Parathyroid adenoma (tissue), 2 donors: ENCODE data around the gene MXD1.

Experiments used
- H2AFZ ChIP-seq: fragments of 300-600 bp; sonication (generic); one replicate; pipeline ENCODE4 v1.7.0; 2017; ENCODE audit warnings: antibody characterized with exemption, mild to moderate bottlenecking
- H3K27ac ChIP-seq: fragments of 300-600 bp; sonication (generic); one replicate; pipeline ENCODE4 v1.7.0; 2017
- H3K27me3 ChIP-seq: fragments of 300-600 bp; sonication (generic); one replicate; pipeline ENCODE4 v1.7.0; 2017; ENCODE audit warnings: low read length; ENCODE audit not compliant: control insufficient read depth, insufficient read depth
- H3K36me3 ChIP-seq: fragments of 300-600 bp; sonication (generic); one replicate; pipeline ENCODE4 v1.7.0; 2017; ENCODE audit warnings: low read length; ENCODE audit not compliant: control insufficient read depth, insufficient read depth
- H3K4me1 ChIP-seq: fragments of 300-600 bp; sonication (generic); one replicate; pipeline ENCODE4 v1.7.0; 2017; ENCODE audit warnings: control low read depth
- H3K4me2 ChIP-seq: fragments of 300-600 bp; sonication (generic); one replicate; pipeline ENCODE4 v1.7.0; 2017; ENCODE audit warnings: low read length
- H3K4me3 ChIP-seq: fragments of 300-600 bp; sonication (generic); one replicate; pipeline ENCODE4 v1.7.0; 2017; ENCODE audit warnings: low read depth, low read length
- H3K79me2 ChIP-seq: fragments of 300-600 bp; sonication (generic); one replicate; pipeline ENCODE4 v1.7.0; 2017; ENCODE audit warnings: control low read depth
- H3K9ac ChIP-seq: fragments of 300-600 bp; sonication (generic); one replicate; pipeline ENCODE4 v1.7.0; 2017; ENCODE audit warnings: mild to moderate bottlenecking
- H3K9me3 ChIP-seq: fragments of 300-600 bp; sonication (generic); one replicate; pipeline ENCODE4 v1.7.0; 2017; ENCODE audit warnings: low read length; ENCODE audit not compliant: control insufficient read depth
- TF ChIP-seq, protein P1 (sequence below): fragments of 300-600 bp; sonication (generic); IDR thresholded peaks from one replicate; pipeline ENCODE4 v1.7.0; 2017; ENCODE audit warnings: antibody characterized with exemption, mild to moderate bottlenecking
- donor health status: primary hyperparathyroidism.

Gene MXD1

DNA sequence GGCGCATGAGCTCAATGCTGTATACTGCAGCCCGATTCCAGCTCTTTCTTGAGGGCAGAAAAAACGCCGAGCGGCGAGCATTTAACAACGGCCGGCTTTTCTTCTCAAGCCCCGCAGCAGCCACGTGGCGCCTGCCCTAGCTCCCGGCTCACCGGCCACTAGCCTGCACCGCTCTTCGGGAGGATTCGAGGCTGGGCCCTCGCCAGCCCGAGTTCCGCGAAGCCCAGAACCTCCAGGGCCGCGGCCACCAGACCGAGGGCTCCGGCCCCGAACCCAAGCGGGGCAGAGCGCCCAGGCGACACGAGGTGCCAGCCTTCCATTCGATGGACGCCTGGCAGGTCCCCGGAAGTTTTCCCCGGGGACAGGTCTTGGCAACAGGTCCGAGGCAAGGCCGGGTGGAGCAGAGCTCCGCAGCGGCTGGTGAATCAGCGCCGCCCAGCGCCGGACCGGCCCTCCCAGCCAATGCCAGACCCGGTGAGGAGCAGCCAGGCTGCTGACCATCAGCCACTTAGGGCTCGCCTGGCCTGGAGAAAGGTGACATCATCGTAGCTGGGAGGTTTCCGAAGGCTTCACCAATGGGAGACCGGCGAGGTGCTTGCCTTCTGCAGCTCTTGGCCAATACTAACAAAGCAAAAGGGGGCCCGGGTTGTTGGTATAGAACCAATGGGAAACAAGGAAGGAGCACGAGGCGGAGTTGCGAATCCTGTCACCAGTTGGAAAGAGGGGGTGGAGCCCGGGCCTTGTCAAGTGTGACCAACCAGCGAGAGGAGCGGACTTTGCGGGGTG is 552 bp upstream of the MXD1 start:
- Histone ChIP-seq H3K27ac (peak overlapping the region; percentile 80), H3K4me2 (peak overlapping the region; percentile 68), H3K4me1 (peaks cover 5% of the 10 kb centered on the region), H3K9me3 (no peaks in the 10 kb centered on the region), H3K4me3 (peak overlapping the region; percentile 86), H3K27me3 (no peaks in the 10 kb centered on the region), H3K9ac (peak overlapping the region; percentile 22), H3K79me2 (no peaks in the 10 kb centered on the region), H3K36me3 (no peaks in the 10 kb centered on the region), H2AFZ (peak overlapping the region; percentile 95)
- TF ChIP-seq, protein P1, sequence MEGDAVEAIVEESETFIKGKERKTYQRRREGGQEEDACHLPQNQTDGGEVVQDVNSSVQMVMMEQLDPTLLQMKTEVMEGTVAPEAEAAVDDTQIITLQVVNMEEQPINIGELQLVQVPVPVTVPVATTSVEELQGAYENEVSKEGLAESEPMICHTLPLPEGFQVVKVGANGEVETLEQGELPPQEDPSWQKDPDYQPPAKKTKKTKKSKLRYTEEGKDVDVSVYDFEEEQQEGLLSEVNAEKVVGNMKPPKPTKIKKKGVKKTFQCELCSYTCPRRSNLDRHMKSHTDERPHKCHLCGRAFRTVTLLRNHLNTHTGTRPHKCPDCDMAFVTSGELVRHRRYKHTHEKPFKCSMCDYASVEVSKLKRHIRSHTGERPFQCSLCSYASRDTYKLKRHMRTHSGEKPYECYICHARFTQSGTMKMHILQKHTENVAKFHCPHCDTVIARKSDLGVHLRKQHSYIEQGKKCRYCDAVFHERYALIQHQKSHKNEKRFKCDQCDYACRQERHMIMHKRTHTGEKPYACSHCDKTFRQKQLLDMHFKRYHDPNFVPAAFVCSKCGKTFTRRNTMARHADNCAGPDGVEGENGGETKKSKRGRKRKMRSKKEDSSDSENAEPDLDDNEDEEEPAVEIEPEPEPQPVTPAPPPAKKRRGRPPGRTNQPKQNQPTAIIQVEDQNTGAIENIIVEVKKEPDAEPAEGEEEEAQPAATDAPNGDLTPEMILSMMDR, result peak; percentile 45

DNA sequence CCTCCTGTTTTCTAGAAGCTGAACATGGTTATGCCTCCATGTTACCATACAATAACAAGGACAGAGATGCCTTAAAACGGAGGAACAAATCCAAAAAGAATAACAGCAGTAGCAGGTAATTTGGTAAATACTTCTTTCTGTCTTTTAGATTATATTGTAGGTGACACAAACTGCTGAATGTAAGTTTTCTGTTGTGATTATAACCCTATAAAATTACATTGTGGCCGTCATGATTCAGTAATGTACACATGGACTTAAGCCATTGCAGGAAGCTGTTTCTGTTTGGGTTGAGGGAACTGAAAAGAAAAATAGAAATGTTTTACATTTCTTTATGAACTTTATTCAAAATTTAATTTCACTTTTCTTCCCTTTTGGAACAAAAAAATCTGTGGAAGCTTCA is 1.2 kb downstream of the MXD1 start:
- no peaks in the 10 kb centered on the region for H3K9me3 ChIP-seq
- H3K4me1 ChIP-seq, result peaks cover 5% of the 10 kb centered on the region
- H3K36me3 ChIP-seq, result no peaks in the 10 kb centered on the region
- H3K4me2 ChIP-seq, result peak overlapping the region; percentile 86
- TF ChIP-seq, protein P1, result no peak
- H3K9ac ChIP-seq, result no peak overlapping the region
- H3K27me3 ChIP-seq, result no peaks in the 10 kb centered on the region
- no peak overlapping the region for H2AFZ ChIP-seq
- H3K4me3 ChIP-seq, result peak overlapping the region; percentile 86
- H3K27ac ChIP-seq, result no peak overlapping the region
- H3K79me2 ChIP-seq, result peaks cover 3% of the 10 kb centered on the region

GRCh38 chr2:69917852-69918251 is 2.9 kb downstream of the MXD1 start:
- no peak overlapping the region for H2AFZ ChIP-seq
- peaks cover 3% of the 10 kb centered on the region for H3K79me2 ChIP-seq
- peaks cover 5% of the 10 kb centered on the region for H3K4me1 ChIP-seq
- no peaks in the 10 kb centered on the region for H3K9me3 ChIP-seq
- TF ChIP-seq, protein P1, result no peak
- no peak overlapping the region for H3K4me3 ChIP-seq
- no peak overlapping the region for H3K27ac ChIP-seq
- H3K36me3 ChIP-seq, result no peaks in the 10 kb centered on the region
- H3K27me3 ChIP-seq, result no peaks in the 10 kb centered on the region
- H3K4me2 ChIP-seq, result no peak overlapping the region
- no peak overlapping the region for H3K9ac ChIP-seq

DNA sequence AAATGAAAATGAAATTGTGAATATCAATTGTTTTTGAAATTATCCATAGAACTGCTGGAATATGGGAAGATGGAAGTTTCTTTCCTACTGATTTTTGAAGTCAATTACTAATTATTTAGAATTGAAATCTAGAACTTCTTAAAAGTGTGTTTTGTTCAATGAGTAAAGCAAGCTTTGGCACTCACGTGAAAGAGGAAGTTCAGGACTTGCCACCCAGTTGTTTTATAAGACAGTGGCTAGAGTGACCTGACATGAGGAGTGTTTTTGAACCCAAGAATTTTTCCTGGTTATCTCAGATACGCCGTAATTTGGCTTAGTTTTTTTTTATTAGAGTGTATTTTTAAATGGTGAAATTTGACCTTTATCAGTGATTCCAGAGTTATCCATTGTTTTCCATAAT is 3.5 kb downstream of the MXD1 start:
- TF ChIP-seq, protein P1, result no peak
- Histone ChIP-seq H3K27ac (no peak overlapping the region), H3K4me1 (peaks cover 5% of the 10 kb centered on the region), H3K4me2 (no peak overlapping the region), H3K4me3 (no peak overlapping the region), H2AFZ (no peak overlapping the region), H3K9me3 (no peaks in the 10 kb centered on the region), H3K36me3 (no peaks in the 10 kb centered on the region), H3K79me2 (peaks cover 3% of the 10 kb centered on the region), H3K27me3 (no peaks in the 10 kb centered on the region), H3K9ac (no peak overlapping the region)

- TF ChIP-seq, protein P1, result no peak
- Histone ChIP-seq H3K4me3 (no peak overlapping the region), H3K27ac (no peak overlapping the region), H3K36me3 (no peaks in the 10 kb centered on the region), H3K79me2 (peaks cover 3% of the 10 kb centered on the region), H3K9ac (no peak overlapping the region), H3K27me3 (no peaks in the 10 kb centered on the region), H3K4me2 (no peak overlapping the region), H3K9me3 (no peaks in the 10 kb centered on the region), H3K4me1 (no peaks in the 10 kb centered on the region), H2AFZ (no peak overlapping the region)
Observed at GRCh38 chr2:69923116-69923515, 8.2 kb downstream of the MXD1 start.
